Peyer's patch (tissue), 4 donors: ENCODE results near the gene IL3RA.

ENCODE experiments used
- CTCF ChIP-seq, 6 experiments: fragments of 450-650 bp in 4 of 6; fragments of 200-600 bp in 2 of 6; sonication (generic) in 1 of 6; IDR thresholded peaks; one replicate each; pipeline ENCODE4 v1.5.1; 2017 to 2019; ENCODE audit warnings: antibody characterized with exemption in 6 of 6, mild to moderate bottlenecking in 3 of 6, moderate library complexity in 1 of 6
- POLR2A ChIP-seq, 2 donors: fragments of 450-650 bp; IDR thresholded peaks; one replicate each; pipeline ENCODE4 v1.5.1; 2017; ENCODE audit warnings: antibody characterized with exemption in 2 of 2, mild to moderate bottlenecking in 2 of 2, moderate library complexity in 2 of 2

GRCh38 chrX:1316527-1316926 is 20.1 kb upstream of the IL3RA start:
- no peak for TF ChIP-seq CTCF (IDR thresholded peaks at IDR 0.05)
- TF ChIP-seq POLR2A (IDR thresholded peaks at IDR 0.05) = no peak
